HG02642 (cell line): Measurements from ENCODE around the gene DICER1.
"Not testable (repeated sequence)": the region's sequence is repeated elsewhere in the genome, so short reads cannot be mapped to it uniquely, and the experiment has no call there.

Experiments
- ATAC-seq: cut with Tn5 transposase; IDR thresholded peaks from one replicate; pipeline ENCODE4 v1.9.1; 2021; ENCODE audit warnings: mild to moderate bottlenecking; ENCODE audit not compliant: unreplicated experiment, poor library complexity

The DICER1 gene, protein sequence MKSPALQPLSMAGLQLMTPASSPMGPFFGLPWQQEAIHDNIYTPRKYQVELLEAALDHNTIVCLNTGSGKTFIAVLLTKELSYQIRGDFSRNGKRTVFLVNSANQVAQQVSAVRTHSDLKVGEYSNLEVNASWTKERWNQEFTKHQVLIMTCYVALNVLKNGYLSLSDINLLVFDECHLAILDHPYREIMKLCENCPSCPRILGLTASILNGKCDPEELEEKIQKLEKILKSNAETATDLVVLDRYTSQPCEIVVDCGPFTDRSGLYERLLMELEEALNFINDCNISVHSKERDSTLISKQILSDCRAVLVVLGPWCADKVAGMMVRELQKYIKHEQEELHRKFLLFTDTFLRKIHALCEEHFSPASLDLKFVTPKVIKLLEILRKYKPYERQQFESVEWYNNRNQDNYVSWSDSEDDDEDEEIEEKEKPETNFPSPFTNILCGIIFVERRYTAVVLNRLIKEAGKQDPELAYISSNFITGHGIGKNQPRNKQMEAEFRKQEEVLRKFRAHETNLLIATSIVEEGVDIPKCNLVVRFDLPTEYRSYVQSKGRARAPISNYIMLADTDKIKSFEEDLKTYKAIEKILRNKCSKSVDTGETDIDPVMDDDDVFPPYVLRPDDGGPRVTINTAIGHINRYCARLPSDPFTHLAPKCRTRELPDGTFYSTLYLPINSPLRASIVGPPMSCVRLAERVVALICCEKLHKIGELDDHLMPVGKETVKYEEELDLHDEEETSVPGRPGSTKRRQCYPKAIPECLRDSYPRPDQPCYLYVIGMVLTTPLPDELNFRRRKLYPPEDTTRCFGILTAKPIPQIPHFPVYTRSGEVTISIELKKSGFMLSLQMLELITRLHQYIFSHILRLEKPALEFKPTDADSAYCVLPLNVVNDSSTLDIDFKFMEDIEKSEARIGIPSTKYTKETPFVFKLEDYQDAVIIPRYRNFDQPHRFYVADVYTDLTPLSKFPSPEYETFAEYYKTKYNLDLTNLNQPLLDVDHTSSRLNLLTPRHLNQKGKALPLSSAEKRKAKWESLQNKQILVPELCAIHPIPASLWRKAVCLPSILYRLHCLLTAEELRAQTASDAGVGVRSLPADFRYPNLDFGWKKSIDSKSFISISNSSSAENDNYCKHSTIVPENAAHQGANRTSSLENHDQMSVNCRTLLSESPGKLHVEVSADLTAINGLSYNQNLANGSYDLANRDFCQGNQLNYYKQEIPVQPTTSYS (N-terminal part only)

DNA sequence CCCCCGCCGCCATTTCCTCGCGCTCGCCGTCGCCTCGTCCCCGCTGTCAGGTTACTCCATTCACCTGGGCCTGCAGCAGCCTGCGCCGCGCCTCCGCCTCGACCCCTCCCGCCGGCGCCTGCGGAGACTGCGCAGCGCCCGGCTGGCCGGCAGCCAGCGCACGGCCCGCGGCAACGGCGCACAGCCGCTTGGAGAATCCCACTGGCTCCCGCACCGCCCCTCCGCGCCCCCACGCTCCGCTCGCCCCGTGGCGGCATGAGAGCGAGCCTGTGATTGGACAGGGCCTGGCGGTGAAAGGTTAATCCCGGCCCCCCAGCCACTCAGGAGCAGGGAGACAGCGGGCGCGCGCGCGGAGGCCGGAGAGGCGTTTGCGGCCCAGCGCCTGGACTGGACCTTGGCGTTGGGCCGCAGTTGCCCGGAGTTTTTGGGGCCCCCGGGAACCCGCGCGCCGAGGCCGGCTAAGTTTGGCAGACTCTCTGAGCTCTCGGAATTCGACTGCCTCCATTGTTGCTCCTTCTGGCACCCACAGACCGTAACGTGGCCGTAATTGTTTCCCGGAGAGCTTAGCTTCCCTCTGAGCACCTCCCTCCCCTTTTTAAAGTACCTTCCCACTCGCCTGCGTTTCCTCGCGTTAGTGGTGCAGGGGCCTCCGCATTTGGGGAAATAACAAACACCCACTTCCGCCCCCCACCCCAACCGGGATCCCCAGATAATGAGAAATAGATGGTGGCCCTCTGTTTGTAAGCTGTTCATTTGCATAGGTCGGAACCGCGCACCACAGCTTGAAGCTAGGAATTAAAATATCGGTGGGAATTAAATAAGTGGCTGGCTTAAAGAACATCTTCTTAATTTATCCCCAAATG lies at the start of gene DICER1:
TSS of gene DICER1 (minus strand) at position 203 of the 863 bp plus-strand sequence. CDS start 24,071 bp downstream, outside the sequence.
- ATAC-seq = peak; percentile 88

DNA sequence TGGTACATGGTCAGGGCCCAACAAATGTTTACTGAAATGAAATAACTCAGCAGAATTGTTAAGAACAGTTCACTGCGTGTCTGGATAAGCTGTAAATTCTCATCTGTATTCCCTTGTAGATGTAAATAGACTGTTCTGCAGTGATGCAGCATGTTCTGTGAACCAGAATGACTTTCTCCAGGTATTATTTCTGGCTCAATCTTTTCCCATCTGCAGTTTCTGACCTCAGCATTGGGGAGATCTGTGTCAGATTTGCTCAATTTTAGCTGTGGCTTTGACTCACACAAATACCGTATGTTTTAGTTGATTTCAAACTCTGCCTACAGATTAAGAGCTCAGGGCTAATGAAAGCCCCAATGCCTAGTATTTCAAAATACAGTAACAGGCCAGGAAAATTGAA lies 49.2 kb upstream of the DICER1 start:
- no peak for ATAC-seq

DNA sequence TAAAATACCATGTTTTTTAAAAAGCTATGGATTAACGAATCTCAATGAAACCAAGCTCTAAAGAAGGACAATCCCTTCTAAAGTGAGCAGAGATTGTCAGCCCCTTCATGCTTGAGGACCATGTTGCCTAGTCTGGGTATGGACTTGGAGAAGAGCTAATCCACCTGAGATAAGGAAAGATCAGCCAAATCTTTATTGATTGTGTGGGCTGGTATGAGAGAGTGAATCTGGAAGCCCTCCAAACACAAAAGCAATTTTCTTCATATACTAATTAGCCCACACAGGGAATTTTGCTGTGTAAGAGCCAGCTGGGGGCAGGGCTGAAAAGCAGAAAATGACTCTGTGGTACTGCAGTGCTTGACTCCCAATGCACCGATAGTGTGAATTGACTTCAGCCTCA lies 47.4 kb upstream of the DICER1 start:
- ATAC-seq = no peak

DNA sequence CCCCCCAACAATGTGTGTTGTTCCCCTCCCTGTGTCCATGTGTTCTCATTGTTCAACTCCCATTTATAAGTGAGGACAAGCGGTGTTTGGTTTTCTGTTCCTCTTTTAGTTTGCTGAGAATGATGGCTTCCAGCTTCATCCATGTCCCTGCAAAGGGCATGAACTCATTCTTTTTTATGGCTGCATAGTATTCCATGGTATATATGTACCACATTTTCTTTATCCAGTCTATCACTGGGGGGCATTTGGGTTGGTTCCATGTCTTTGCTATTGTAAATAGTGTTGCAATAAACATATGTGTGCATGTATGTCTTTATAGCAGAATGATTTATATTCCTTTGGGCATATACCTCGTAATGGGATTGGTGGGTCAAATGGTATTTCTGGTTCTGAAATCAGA lies 44.4 kb upstream of the DICER1 start:
- ATAC-seq = not testable (repeated sequence)

DNA sequence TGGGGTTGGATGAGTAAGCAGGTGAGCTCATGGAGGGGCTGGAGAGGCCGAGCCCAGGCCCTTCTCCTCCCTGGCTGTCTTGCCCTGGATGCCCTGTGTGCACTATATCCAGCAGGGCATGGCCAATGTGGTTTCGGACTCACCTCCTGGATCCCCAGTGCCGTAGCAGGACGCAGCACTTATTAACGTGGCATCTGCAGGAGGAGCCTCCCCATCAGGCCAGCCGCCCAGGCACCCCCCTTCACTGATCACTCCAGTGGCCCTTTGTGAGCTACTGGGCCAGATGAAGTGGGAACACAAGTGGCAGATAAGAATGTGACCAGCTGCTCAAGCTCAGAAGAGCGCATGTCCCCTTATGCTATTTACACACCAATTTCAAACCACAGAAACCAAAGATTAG lies 43.1 kb upstream of the DICER1 start:
- ATAC-seq = no peak

DNA sequence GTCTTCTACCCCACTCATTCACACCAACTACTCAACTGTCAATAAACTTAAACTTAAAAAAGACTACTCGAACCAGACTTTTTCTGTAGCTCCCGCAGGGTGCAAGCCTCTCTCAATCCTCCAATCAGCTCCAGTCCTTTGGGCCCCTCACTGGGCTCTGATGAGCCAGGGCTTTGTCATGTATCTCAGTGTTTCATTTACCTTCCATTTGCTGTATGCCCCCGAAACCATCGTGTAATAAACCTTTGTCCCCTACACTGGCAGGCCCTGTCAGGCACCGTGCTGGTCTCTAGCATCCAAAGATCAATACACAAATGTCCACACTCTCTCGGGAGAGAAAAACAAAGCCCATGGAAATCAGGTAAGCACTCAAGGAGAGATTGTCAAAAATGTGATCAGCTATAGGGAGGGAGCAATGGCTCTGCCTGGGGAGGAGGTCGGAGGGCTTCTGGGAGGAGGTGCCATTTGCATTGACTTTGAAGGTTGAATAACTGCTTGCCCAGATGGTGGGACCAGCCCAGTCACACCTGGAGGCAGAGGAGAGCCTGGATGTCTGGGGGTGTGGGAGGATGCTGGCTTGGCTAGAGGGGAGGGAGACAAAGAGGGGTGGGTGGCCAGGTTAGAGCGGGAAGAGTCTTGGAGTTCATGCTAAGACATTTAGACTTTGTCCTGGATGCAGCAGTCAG lies 42.1 kb upstream of the DICER1 start:
- ATAC-seq = no peak

DNA sequence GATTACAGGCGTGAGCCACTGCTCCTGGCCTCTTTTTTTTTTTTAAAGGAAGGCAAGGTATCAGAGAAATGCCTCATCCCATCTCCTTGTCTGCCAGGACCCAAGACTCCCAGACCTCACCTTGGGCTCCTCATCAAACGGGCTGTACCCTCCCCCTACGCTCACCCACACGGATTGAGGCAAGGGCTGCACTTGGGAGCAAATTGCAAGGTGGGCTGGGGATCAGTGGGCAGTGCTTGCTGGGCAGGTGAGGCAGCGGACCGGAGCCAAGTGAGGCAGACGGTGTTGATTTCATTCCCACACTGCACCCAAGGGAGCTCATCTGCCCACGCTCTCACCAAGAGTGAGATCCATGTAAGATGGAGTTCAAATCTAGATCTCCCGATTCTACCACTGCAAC lies 41.0 kb upstream of the DICER1 start:
- no peak for ATAC-seq

DNA sequence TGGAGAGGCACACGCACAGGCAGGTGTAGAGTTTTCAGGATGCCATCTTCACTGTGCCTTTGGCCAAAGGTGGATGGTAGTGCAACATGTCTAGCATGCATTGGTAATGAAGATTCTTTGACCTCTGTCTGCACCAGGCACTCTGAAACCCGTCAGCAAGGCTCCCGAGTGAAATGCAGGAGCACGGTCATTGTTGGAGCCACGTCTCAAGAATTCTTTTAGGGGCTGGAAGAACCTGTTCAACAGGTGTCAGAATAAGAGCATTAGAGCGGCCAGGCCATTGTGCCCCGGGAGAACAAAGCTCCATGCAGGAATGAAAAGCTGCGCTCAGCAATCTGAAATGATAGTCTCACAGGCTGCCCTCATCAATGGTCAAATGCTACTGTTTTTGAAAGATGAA lies 40.2 kb upstream of the DICER1 start:
- ATAC-seq = no peak

DNA sequence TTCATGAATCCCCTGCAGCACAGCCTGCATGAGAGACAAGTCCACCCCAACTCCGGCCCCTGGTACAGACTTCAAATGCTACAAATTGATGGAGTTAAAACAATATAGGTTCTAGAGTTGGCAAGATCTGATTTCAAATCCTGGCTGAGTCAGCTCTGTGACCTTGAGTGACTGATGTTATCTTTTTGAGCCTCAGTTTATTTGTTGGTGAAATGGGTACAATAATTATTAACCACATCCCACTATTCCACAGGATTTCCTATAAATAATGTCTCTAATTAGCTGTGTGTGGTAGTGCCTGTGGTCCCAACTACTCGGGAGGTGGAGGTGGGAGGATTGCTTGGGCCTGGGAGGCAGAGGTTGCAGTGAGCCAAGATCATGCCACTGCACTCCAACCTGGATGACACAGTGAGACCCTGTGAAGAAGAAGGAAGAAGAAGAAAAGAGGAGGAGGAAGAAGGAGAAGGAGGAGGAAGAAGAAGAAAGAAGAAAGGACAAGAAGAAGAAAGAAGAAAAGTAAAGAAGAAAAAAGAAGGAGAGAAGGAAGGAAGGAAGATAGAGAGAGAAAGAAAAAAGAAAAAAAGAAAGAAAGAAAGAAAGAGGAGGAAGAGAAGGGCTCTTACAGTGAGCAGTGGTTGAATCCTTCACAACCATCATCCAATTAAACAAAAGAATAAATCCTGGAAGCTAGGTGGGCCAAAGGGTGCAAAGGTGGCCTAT lies 39.7 kb upstream of the DICER1 start:
- no peak for ATAC-seq

DNA sequence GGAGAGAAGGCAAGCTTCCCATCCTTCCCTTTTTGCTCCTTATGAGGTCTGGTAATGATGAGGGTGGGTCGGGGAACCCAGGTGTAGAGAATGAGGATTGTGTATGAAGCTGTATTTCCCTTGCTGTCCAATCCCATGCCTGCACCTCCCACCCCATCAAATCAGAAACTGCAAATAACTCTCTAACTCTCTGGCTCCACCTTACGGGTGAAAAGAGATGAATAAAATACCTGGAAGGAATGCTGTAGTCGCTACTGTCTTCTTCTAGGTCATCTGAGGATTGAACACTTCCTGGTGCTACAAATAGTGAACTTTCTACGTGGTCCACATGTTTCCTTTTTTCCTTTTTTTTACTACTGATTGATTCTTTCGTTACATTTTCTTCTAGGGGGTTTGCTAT lies 38.9 kb upstream of the DICER1 start:
- ATAC-seq = no peak

DNA sequence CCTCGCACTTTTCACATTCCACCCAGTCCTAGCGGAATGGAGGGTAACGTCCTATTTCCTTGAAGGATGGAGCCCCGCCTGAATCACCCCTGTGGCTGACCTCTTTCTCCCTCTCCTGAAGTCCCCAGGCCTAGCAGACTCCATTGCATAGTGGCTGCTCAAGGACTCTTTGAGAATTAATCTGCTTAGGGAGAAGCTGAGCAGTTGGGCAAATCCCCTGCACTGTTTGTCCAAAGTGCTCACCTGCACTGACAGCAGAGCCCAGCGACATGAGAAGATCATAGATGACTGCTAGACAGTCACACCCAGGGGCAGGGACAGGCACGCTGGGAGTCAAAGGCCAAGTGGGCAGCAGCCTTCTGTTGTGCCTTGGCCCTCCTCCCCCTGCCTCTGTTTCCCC lies 37.7 kb upstream of the DICER1 start:
- ATAC-seq = no peak

DNA sequence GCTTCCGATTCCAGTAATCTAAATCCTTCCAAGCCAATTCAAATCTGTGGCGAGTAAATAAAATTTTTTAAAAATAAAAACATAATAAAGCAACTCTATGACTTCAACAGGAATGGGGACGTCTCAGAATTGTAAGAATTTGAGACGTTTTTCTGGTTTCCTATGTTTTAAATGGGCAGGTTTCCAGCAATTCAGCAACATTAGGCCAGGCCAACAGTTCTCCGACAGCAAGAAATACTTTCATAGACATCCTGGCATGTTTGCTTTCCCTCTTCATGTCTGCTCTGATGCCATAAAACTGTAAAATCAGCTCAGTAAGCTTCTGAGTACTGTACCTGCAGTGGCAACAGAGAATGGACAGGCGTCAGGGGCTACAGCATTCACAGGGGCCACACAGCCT lies 35.8 kb upstream of the DICER1 start:
- ATAC-seq = no peak

DNA sequence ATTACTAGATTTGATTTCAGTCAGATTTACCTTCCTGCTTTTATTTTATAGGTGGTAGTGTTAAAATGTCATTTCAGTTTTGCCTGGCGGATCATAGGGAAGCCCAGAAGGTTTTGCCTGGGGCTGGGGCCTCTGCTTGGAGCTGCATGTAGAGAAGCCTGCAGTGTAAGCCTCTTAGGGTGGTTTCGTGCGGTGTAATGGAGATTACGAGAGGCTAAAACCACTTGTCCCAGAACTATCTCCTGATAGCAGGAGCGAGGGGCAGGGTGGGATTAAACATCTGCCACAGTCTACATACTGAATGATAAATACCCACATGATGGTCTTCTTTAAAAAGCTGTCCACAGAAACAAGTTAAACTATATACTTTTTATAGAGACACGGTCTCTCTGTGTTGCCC lies 35.0 kb upstream of the DICER1 start:
- ATAC-seq = no peak

DNA sequence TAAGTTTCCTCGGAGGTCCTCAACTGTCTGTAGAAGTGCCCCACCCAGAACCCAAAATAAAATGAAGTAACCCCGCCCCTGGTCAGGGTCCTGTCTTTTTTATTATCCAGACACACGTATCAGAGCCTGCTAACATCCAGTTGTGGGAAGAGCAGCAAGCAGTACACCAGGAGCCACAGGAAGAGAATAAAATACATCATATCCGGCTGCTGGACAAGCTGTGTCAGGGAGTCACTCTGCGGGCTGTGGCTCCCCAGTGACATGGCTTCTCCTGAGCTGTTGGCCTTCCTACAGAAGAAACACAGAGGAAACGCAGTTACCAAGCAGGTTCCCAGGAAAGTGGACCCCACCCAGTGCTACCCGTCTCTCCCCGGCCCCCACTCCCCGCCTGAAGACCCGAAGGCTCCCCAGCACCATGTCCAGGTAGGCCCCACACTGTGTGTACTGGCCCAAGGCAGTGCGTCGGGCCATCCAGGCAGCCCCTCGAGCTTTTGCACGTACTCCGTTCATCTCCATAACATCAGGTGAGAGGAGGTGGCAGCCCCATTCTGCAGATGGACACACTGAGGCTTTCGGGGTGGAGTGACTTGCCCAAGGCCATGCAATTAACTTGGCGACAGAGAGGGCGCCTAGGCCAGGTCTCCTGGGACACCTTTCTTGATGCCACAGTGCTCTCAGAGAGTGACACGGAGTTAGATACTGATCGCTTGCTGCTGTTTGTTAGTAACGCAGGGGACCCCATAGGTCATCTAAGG lies 34.3 kb upstream of the DICER1 start:
- ATAC-seq = no peak

DNA sequence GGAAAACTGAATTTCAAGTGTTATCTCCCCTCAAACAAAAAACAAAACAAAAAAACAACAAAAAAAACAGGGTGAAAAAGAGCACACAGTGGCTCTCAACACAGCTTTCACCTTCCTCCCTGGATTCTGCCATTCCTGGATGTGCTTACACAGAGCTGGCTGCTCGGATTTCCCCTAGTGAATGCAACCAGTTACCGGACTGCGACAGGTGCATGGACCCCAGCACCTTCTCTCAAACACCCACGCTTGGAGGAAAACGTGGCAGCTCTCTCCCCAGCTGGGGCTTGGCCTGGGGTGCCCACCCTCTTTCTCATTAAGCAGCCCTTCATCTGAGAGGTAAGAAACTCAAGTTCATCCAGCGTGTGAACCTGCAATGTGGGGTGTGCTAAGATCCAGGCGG lies 33.5 kb upstream of the DICER1 start:
- ATAC-seq = no peak

DNA sequence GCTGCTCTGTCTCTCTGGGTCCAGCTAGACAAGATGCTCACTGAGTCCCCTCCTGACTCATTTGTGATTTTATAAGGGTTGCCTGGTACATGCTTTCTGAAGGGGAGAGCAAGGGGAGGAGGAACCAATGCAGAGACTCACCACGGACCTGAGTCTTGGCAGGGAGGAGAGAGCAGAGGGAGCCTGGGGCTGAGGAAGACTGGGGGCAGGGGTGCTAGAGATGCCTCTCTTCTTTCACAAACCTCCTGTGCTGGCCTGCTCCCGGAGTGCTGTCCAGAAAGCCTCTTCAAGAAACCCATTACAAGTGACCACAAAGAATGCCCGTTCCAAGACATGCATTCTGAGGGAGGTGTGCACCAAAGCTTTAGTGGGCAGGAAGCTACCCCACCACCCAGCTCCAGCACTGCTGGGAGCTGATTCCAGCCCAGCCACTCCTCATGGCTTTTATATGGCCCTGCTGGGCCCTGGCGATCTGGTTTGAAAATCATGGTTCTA lies 33.1 kb upstream of the DICER1 start:
- no peak for ATAC-seq

DNA sequence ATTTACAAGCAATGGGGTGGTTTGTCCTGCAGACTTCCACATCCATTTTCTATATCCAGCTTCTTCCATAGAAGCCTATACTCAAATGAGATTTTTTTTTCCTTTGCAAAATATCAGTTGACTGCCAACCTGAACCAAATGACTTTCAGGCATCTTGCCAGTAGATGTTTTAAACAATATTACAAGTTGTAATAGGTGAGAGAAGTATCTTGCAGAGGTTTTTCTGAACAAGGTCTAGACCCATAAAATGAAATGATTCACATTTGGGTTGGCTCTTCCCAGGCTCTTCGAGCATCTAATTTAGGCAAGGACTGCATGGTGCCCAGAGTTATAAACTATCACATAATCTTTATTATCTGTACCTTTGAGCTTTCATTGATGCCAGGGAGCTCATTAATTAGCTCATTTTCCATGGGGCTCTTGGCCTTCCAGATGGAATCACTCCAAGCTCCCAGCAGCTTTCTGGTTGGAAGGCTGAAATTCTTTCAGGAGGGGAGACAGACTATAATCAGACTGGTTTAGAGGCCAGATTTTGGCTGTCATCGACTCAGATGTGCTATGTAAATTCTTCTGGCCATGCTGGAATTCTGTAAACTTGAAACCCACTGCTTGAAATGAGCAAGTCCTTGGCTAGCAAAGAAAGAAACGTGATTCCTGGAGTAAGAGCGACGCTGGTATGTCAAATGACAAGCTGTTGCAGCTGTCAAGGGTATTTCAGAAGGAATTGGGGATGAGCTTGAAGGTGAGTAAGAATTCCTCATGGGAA lies 32.2 kb upstream of the DICER1 start:
- no peak for ATAC-seq
